Body of pancreas (tissue), 4 donors: ENCODE data around the gene ENAM.

ENCODE experiments used
- CTCF ChIP-seq, 7 experiments: fragments of 450-650 bp in 4 of 7; fragments of 200-600 bp in 3 of 7; sonication (generic) in 3 of 7; IDR thresholded peaks; one replicate each; pipeline ENCODE4 v1.5.1; 2016 to 2019; ENCODE audit warnings: antibody characterized with exemption in 7 of 7
- POLR2A ChIP-seq, 3 donors: fragments of 450-650 bp; IDR thresholded peaks; one replicate each; pipeline ENCODE4 v1.6.1; 2016; ENCODE audit warnings: antibody characterized with exemption in 3 of 3, mild to moderate bottlenecking in 2 of 3

GRCh38 chr4:70619288-70619687 lies 9.3 kb upstream of the ENAM start:
- TF ChIP-seq CTCF (IDR thresholded peaks at IDR 0.05) (no peak), POLR2A (IDR thresholded peaks at IDR 0.05) (no peak)
